Peyer's patch (tissue), 4 donors: ENCODE data around the gene ATCAY. TPM values are rescaled to one million over a fixed set of nuclear protein-coding genes. Genes with fewer than 3 reads are reported as not detected.

Experiments
- DNase-seq, 3 donors: peaks; one replicate each; pipeline ENCODE4 v3.0.0-alpha.2; 2017 to 2019
- H3K27ac ChIP-seq, 4 donors: fragments of 200-600 bp; sonication (generic); one replicate each; pipeline ENCODE4 v1.5.1; 2016 to 2019
- H3K27me3 ChIP-seq, 2 donors: fragments of 200-600 bp; sonication (generic); one replicate each; pipeline ENCODE4 v1.5.1; 2019
- H3K36me3 ChIP-seq, 3 donors: fragments of 200-600 bp; sonication (generic); one replicate each; pipeline ENCODE4 v1.5.1; 2016 to 2019
- H3K4me1 ChIP-seq, 4 donors: fragments of 200-600 bp; sonication (generic); one replicate each; pipeline ENCODE4 v1.5.1; 2016 to 2019
- H3K4me3 ChIP-seq, 4 donors: fragments of 200-600 bp; sonication (generic); 1 replicate in 3 of 4; 2 replicates in 1 of 4; pipeline ENCODE4 v1.5.1; 2016 to 2019; ENCODE audit warnings: mild to moderate bottlenecking in 1 of 4
- H3K9me3 ChIP-seq, 4 donors: fragments of 200-600 bp; sonication (generic); one replicate each; pipeline ENCODE4 v1.5.1; 2016 to 2019; ENCODE audit warnings: mild to moderate bottlenecking in 1 of 4
- POLR2A ChIP-seq, 2 donors: fragments of 450-650 bp; IDR thresholded peaks; one replicate each; pipeline ENCODE4 v1.5.1; 2017; ENCODE audit warnings: antibody characterized with exemption in 2 of 2, mild to moderate bottlenecking in 2 of 2, moderate library complexity in 2 of 2
- total RNA-seq, 4 donors: library from RNA; depleted of rRNA; stranded (reverse); fragments of >200 nt; gene quantifications; one replicate each; pipeline ENCODE4 v1.1.0, GENCODE V29; 2016
- TF ChIP-seq, protein P1 (sequence below), 6 experiments: fragments of 450-650 bp in 4 of 6; fragments of 200-600 bp in 2 of 6; sonication (generic) in 1 of 6; IDR thresholded peaks; one replicate each; pipeline ENCODE4 v1.5.1; 2017 to 2019; ENCODE audit warnings: antibody characterized with exemption in 6 of 6, mild to moderate bottlenecking in 3 of 6, moderate library complexity in 1 of 6

Gene ATCAY
- total RNA-seq, 4 donors from 2014 or later: 0.13 to 0.47 TPM; not detected in 2

- H3K4me3 ChIP-seq: no peak overlapping the region
- H3K27me3 ChIP-seq: no peaks in the 10 kb centered on the region
- no peaks in the 10 kb centered on the region for H3K9me3 ChIP-seq
- no peaks in the 10 kb centered on the region for H3K36me3 ChIP-seq
- no peaks in the 10 kb centered on the region for H3K4me1 ChIP-seq
- TF ChIP-seq, protein P1, sequence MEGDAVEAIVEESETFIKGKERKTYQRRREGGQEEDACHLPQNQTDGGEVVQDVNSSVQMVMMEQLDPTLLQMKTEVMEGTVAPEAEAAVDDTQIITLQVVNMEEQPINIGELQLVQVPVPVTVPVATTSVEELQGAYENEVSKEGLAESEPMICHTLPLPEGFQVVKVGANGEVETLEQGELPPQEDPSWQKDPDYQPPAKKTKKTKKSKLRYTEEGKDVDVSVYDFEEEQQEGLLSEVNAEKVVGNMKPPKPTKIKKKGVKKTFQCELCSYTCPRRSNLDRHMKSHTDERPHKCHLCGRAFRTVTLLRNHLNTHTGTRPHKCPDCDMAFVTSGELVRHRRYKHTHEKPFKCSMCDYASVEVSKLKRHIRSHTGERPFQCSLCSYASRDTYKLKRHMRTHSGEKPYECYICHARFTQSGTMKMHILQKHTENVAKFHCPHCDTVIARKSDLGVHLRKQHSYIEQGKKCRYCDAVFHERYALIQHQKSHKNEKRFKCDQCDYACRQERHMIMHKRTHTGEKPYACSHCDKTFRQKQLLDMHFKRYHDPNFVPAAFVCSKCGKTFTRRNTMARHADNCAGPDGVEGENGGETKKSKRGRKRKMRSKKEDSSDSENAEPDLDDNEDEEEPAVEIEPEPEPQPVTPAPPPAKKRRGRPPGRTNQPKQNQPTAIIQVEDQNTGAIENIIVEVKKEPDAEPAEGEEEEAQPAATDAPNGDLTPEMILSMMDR (IDR thresholded peaks at IDR 0.05): no peak
- no peak for TF ChIP-seq POLR2A (IDR thresholded peaks at IDR 0.05)
- no peak overlapping the region for H3K27ac ChIP-seq
- DNase-seq: no peak
These were observed 39.7 kb upstream of the ATCAY start for GRCh38 chr19:3840804-3841203.

GRCh38 chr19:3842948-3843347, 37.5 kb upstream of the ATCAY start:
- H3K36me3 ChIP-seq: no peaks in the 10 kb centered on the region
- H3K27ac ChIP-seq: no peak overlapping the region
- no peaks in the 10 kb centered on the region for H3K27me3 ChIP-seq
- no peak for TF ChIP-seq POLR2A (IDR thresholded peaks at IDR 0.05)
- TF ChIP-seq, protein P1 (IDR thresholded peaks at IDR 0.05): no peak
- no peaks in the 10 kb centered on the region for H3K4me1 ChIP-seq
- no peak for DNase-seq
- H3K9me3 ChIP-seq: no peaks in the 10 kb centered on the region
- H3K4me3 ChIP-seq: no peak overlapping the region

- Histone ChIP-seq H3K27me3 (no peaks in the 10 kb centered on the region), H3K4me1 (no peaks in the 10 kb centered on the region), H3K27ac (no peak overlapping the region), H3K4me3 (no peak overlapping the region), H3K36me3 (no peaks in the 10 kb centered on the region), H3K9me3 (no peaks in the 10 kb centered on the region)
- TF ChIP-seq POLR2A (IDR thresholded peaks at IDR 0.05): no peak
- TF ChIP-seq, protein P1 (IDR thresholded peaks at IDR 0.05): no peak
- no peak for DNase-seq
These were observed 35.9 kb upstream of the ATCAY start for GRCh38 chr19:3844596-3844995.

GRCh38 chr19:3849092-3849491, 31.4 kb upstream of the ATCAY start:
- no peak for TF ChIP-seq POLR2A (IDR thresholded peaks at IDR 0.05)
- TF ChIP-seq, protein P1 (IDR thresholded peaks at IDR 0.05): peak in 4 of 6 experiments; percentile 30 to 46 (median 34)
- H3K27me3 ChIP-seq: no peaks in the 10 kb centered on the region
- peaks cover 0 to 7% (median 3%) of the 10 kb centered on the region in 4 donors for H3K9me3 ChIP-seq
- no peak overlapping the region for H3K4me3 ChIP-seq
- H3K27ac ChIP-seq: no peak overlapping the region
- H3K36me3 ChIP-seq: no peaks in the 10 kb centered on the region
- peak in 2 of 3 donors; percentile 42 to 62 for DNase-seq
- no peaks in the 10 kb centered on the region for H3K4me1 ChIP-seq

DNA sequence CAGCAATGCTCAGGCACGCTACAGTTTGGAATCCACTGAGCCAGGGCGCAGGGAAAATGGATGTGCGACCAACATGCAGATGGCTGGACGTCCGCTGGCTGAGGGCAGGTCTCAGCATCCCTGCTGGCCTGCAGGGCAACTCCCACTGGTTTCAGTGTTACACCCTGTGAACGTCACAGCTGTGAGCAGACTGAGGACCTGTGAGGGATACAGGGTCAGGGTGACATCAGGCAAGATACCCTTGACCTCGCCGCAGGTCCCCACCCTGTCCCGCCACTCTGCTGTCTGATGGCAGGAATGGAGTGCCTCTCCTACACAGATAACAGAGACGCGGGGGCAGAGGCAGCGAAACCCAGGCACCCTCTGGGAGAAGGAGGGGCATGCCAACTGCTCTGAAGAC, 30.7 kb upstream of the ATCAY start:
- Histone ChIP-seq H3K9me3 (peaks cover 0 to 7% (median 3%) of the 10 kb centered on the region in 4 donors), H3K27me3 (no peaks in the 10 kb centered on the region), H3K4me1 (no peaks in the 10 kb centered on the region), H3K36me3 (no peaks in the 10 kb centered on the region), H3K4me3 (no peak overlapping the region), H3K27ac (no peak overlapping the region)
- TF ChIP-seq, protein P1 (IDR thresholded peaks at IDR 0.05): no peak
- no peak for TF ChIP-seq POLR2A (IDR thresholded peaks at IDR 0.05)
- no peak for DNase-seq
